ENCODE data around the gene ANO5.

GRCh38 chr11:22157531-22157930 lies 35.4 kb upstream of the ANO5 start:
- TF ChIP-seq CTCF (tag by site-specific recombination; IDR thresholded peaks at IDR 0.05) (no peak), ELK4 (IDR thresholded peaks at IDR 0.05; ENCODE audit: borderline replicate concordance, low read depth, low read length) (no peak), ZNF768 (tag by site-specific recombination; IDR thresholded peaks at IDR 0.05) (no peak), ZNF548 (tag by site-specific recombination; IDR thresholded peaks at IDR 0.05) (no peak), ZBTB17 (tag by site-specific recombination; IDR thresholded peaks at IDR 0.05) (no peak), ZBTB21 (tag by site-specific recombination; IDR thresholded peaks at IDR 0.05) (no peak), TCF7L2 (IDR thresholded peaks at IDR 0.05; ENCODE audit: borderline replicate concordance, low read depth, low read length) (no peak), ZSCAN18 (tag by site-specific recombination; IDR thresholded peaks at IDR 0.05) (no peak), REPIN1 (tag by site-specific recombination; IDR thresholded peaks at IDR 0.05; ENCODE audit: low read depth) (no peak)
